Mononuclear cell (primary cell): Measurements from ENCODE around the gene TSPYL4. TPM values are rescaled to one million over a fixed set of nuclear protein-coding genes. Genes with fewer than 3 reads are reported as not detected.

Experiments used
- H3K27me3 ChIP-seq: 2 replicates; pipeline ENCODE4 v1.6.0; 2011; ENCODE audit warnings: low read length, control low read depth; ENCODE audit not compliant: insufficient read depth
- H3K4me1 ChIP-seq: 2 replicates; pipeline ENCODE4 v1.5.1; 2011; ENCODE audit warnings: mild to moderate bottlenecking, low read length, control low read depth; ENCODE audit not compliant: insufficient read depth
- H3K4me3 ChIP-seq: 2 replicates; pipeline ENCODE4 v1.5.1; 2011; ENCODE audit warnings: mild to moderate bottlenecking, low read length, moderate library complexity
- H3K9me3 ChIP-seq: 2 replicates; pipeline ENCODE4 v1.5.1; 2011; ENCODE audit warnings: low read depth, mild to moderate bottlenecking, control low read depth, low read length
- total RNA-seq: library from RNA; depleted of rRNA; stranded (reverse); fragments of >200 nt; gene quantifications from one replicate; pipeline ENCODE4 v1.2.3, GENCODE V29; 2012

Gene TSPYL4
- total RNA-seq, 1 donor, result 39.8 TPM

- H3K4me1 ChIP-seq, result peaks cover 37% of the 10 kb centered on the region
- H3K27me3 ChIP-seq, result no peaks in the 10 kb centered on the region
- H3K9me3 ChIP-seq, result no peaks in the 10 kb centered on the region
- peak overlapping the region; percentile 85 for H3K4me3 ChIP-seq
Measured at GRCh38 chr6:116280161-116280932, 26.5 kb upstream of the TSPYL4 start.

- no peaks in the 10 kb centered on the region for H3K27me3 ChIP-seq
- peak within 1 kb of the TSS; percentile 85 for H3K4me3 ChIP-seq
- H3K4me1 ChIP-seq, result peaks cover 37% of the 10 kb centered on the region
- no peaks in the 10 kb centered on the region for H3K9me3 ChIP-seq
Measured at GRCh38 chr6:116279232-116280160, 25.6 kb upstream of the TSPYL4 start, which contains the start of gene TSPYL1. TSPYL1 (minus strand) TSS chr6:116279930; CDS start chr6:116279830, 100 bp downstream.

GRCh38 chr6:116278854-116279231 is 25.0 kb upstream of the TSPYL4 start:
- H3K27me3 ChIP-seq, result no peaks in the 10 kb centered on the region
- no peaks in the 10 kb centered on the region for H3K9me3 ChIP-seq
- H3K4me3 ChIP-seq, result peak overlapping the region; percentile 85
- peaks cover 37% of the 10 kb centered on the region for H3K4me1 ChIP-seq

- H3K4me3 ChIP-seq, result peak overlapping the region; percentile 85
- H3K4me1 ChIP-seq, result peaks cover 37% of the 10 kb centered on the region
- no peaks in the 10 kb centered on the region for H3K27me3 ChIP-seq
Measured at GRCh38 chr6:116278481-116278829, 24.6 kb upstream of the TSPYL4 start.

GRCh38 chr6:116277124-116277523 is 23.2 kb upstream of the TSPYL4 start:
- no peaks in the 10 kb centered on the region for H3K27me3 ChIP-seq
- peaks cover 37% of the 10 kb centered on the region for H3K4me1 ChIP-seq
- H3K4me3 ChIP-seq, result peak overlapping the region; percentile 22
- H3K9me3 ChIP-seq, result no peaks in the 10 kb centered on the region

More at GRCh38 chr6:116278481-116278829, 24.6 kb upstream of the TSPYL4 start:
- no peaks in the 10 kb centered on the region for H3K9me3 ChIP-seq

GRCh38 chr6:116271149-116271708 is 17.4 kb upstream of the TSPYL4 start:
- Histone ChIP-seq H3K4me1 (peaks cover 4% of the 10 kb centered on the region), H3K4me3 (no peak overlapping the region), H3K9me3 (no peaks in the 10 kb centered on the region), H3K27me3 (no peaks in the 10 kb centered on the region)

GRCh38 chr6:116268589-116269293 is 14.9 kb upstream of the TSPYL4 start:
- Histone ChIP-seq H3K4me1 (no peaks in the 10 kb centered on the region), H3K27me3 (no peaks in the 10 kb centered on the region), H3K9me3 (peaks cover 3% of the 10 kb centered on the region), H3K4me3 (no peak overlapping the region)

GRCh38 chr6:116267836-116268588 is 14.1 kb upstream of the TSPYL4 start:
- Histone ChIP-seq H3K9me3 (peaks cover 7% of the 10 kb centered on the region), H3K4me1 (no peaks in the 10 kb centered on the region), H3K4me3 (no peak overlapping the region), H3K27me3 (no peaks in the 10 kb centered on the region)

GRCh38 chr6:116266803-116267202 is 12.9 kb upstream of the TSPYL4 start:
- Histone ChIP-seq H3K4me1 (no peaks in the 10 kb centered on the region), H3K27me3 (no peaks in the 10 kb centered on the region), H3K4me3 (no peak overlapping the region), H3K9me3 (peaks cover 7% of the 10 kb centered on the region)

- peaks cover 7% of the 10 kb centered on the region for H3K9me3 ChIP-seq
- no peaks in the 10 kb centered on the region for H3K4me1 ChIP-seq
- no peaks in the 10 kb centered on the region for H3K27me3 ChIP-seq
- H3K4me3 ChIP-seq, result no peak overlapping the region
Measured at GRCh38 chr6:116265041-116265829, 11.4 kb upstream of the TSPYL4 start.

GRCh38 chr6:116263353-116263752 is 9.5 kb upstream of the TSPYL4 start:
- no peaks in the 10 kb centered on the region for H3K27me3 ChIP-seq
- H3K4me3 ChIP-seq, result no peak overlapping the region

GRCh38 chr6:116258520-116258919 is 4.6 kb upstream of the TSPYL4 start:
- Histone ChIP-seq H3K27me3 (no peaks in the 10 kb centered on the region), H3K4me1 (peaks cover 3% of the 10 kb centered on the region), H3K9me3 (peaks cover 2% of the 10 kb centered on the region), H3K4me3 (no peak overlapping the region)

More at GRCh38 chr6:116263353-116263752, 9.5 kb upstream of the TSPYL4 start:
- H3K9me3 ChIP-seq, result peaks cover 7% of the 10 kb centered on the region
- H3K4me1 ChIP-seq, result no peaks in the 10 kb centered on the region

GRCh38 chr6:116256694-116257093 is 2.8 kb upstream of the TSPYL4 start:
- Histone ChIP-seq H3K9me3 (no peaks in the 10 kb centered on the region), H3K27me3 (no peaks in the 10 kb centered on the region), H3K4me1 (peaks cover 18% of the 10 kb centered on the region), H3K4me3 (no peak overlapping the region)
